ENCODE measurements around the gene KRTAP9-6. TPM values are rescaled to one million over a fixed set of nuclear protein-coding genes. Genes with fewer than 3 reads are reported as not detected.

Gene KRTAP9-6
- total and polyA plus RNA-seq, 2 of the 13 experiments (the other 11 are each of a cell fraction or from before 2014, with no cell fraction given), result not detected

- TF ChIP-seq KLF11 (CRISPR knock-in tag; IDR thresholded peaks at IDR 0.05), result no peak
- no peak for TF ChIP-seq MED1 (CRISPR knock-in tag; IDR thresholded peaks at IDR 0.05)
- TF ChIP-seq ZNF205 (CRISPR knock-in tag; IDR thresholded peaks at IDR 0.05), result no peak
- no peak for TF ChIP-seq HNRNPLL (IDR thresholded peaks at IDR 0.05; ENCODE audit: low read depth, low read length, poor library complexity, severe bottlenecking)
- TF ChIP-seq ZNF777 (CRISPR knock-in tag; IDR thresholded peaks at IDR 0.05), result no peak
- no peak for TF ChIP-seq CREM (IDR thresholded peaks at IDR 0.05)
- TF ChIP-seq CREM (CRISPR knock-in tag; IDR thresholded peaks at IDR 0.05), result no peak
These were observed 42.5 kb downstream of the KRTAP9-6 start (continued) for GRCh38 chr17:41307647-41308046.

- H3K79me2 ChIP-seq (ENCODE audit: insufficient read depth, low read length), result no peaks in the 10 kb centered on the region
- no peak for TF ChIP-seq ZNF691 (CRISPR knock-in tag; IDR thresholded peaks at IDR 0.05; ENCODE audit: borderline replicate concordance, low read depth)
- TF ChIP-seq ZNF816 (CRISPR knock-in tag; IDR thresholded peaks at IDR 0.05; ENCODE audit: borderline replicate concordance), result no peak
- no peak for TF ChIP-seq STAG1 (CRISPR knock-in tag; IDR thresholded peaks at IDR 0.05)
- TF ChIP-seq KAT8 (CRISPR knock-in tag; IDR thresholded peaks at IDR 0.05), result no peak
- no peak for TF ChIP-seq NR2F6 (IDR thresholded peaks at IDR 0.05)
- no peak for TF ChIP-seq NR2F6 (CRISPR knock-in tag; IDR thresholded peaks at IDR 0.05)
- TF ChIP-seq ZNF576 (CRISPR knock-in tag; IDR thresholded peaks at IDR 0.05), result no peak
- no peak for TF ChIP-seq ZBTB14 (CRISPR knock-in tag; IDR thresholded peaks at IDR 0.05)
- TF ChIP-seq ZFP36L2 (CRISPR knock-in tag; IDR thresholded peaks at IDR 0.05), result no peak
- no peak for TF ChIP-seq TBX2 (CRISPR knock-in tag; IDR thresholded peaks at IDR 0.05; ENCODE audit: borderline replicate concordance)
- no peak for TF ChIP-seq GFI1 (CRISPR knock-in tag; IDR thresholded peaks at IDR 0.05; ENCODE audit: borderline replicate concordance)
- TF ChIP-seq HNF1B (CRISPR knock-in tag; IDR thresholded peaks at IDR 0.05), result no peak
- TF ChIP-seq FUBP1 (CRISPR knock-in tag; IDR thresholded peaks at IDR 0.05; ENCODE audit: borderline replicate concordance), result no peak
- BruUV-seq (replicated peaks), result no TSS peak
- no peaks in the 10 kb centered on the region for H3K9me3 ChIP-seq (ENCODE audit: low read length)
- FAIRE-seq (no peak), DNase-seq (ENCODE audit: low spot score) (no peak), ATAC-seq (no peak; the same call in 2 of the 3 replicates)
- WGBS (ENCODE audit: low lambda C conversion rate), result 67% methylated on average over 2 of the region's 10 CpGs
- intact Hi-C loops (cut with micrococcal nuclease; ENCODE audit: unreplicated experiment) (no loop called here), in situ Hi-C loops (cut with HindIII; ENCODE audit: extremely low pct_ligation_motif_present, low pct_unique_long_range_greater_than_20kb) (no loop called here)
- H3K4me3 ChIP-seq (replicated peaks in 1 of 3; ENCODE audit: insufficient read depth in 1 of 3, low read depth in 2 of 3, low read length in 3 of 3), result no peak overlapping the region
- CTCF ChIA-PET (ENCODE audit: low intra/inter-chr PET ratio, low total read pairs), result no interaction called here
- POLR2A ChIA-PET, result no interaction called here
- H3K9ac ChIP-seq (ENCODE audit: insufficient read depth, low read depth, low read length), result no peak overlapping the region
- no peaks in the 10 kb centered on the region for H4K20me1 ChIP-seq (ENCODE audit: insufficient read depth, low read length)
- no peaks in the 10 kb centered on the region for H3K4me1 ChIP-seq (ENCODE audit: insufficient read depth, low read length)
- peaks cover 3 to 29% of the 10 kb centered on the region in 2 experiments; a peak in 3 of 5 replicates for H3K27me3 ChIP-seq (ENCODE audit: control insufficient read depth in 1 of 2, insufficient read depth in 2 of 2, low read length in 2 of 2)
- no peak overlapping the region for H3K4me2 ChIP-seq (ENCODE audit: low read depth, low read length)
- H2AFZ ChIP-seq (ENCODE audit: low read length), result no peak overlapping the region
- no peak overlapping the region for H3K27ac ChIP-seq (ENCODE audit: extremely low read length, insufficient read depth, low read length)
- no peaks in the 10 kb centered on the region for H3K36me3 ChIP-seq (replicated peaks in 1 of 2; ENCODE audit: control insufficient read depth in 1 of 2, insufficient read depth in 2 of 2, low read length in 2 of 2)
These were observed 43.2 kb downstream of the KRTAP9-6 start for GRCh38 chr17:41308251-41308917.
